ENCODE results near the gene BCL2. TPM values are rescaled to one million over a fixed set of nuclear protein-coding genes. Genes with fewer than 3 reads are reported as not detected.

The BCL2 gene
- total and polyA plus RNA-seq, 3 experiments from 2014 or later: 29.8 to 60.5 (median 58.9) TPM

DNA sequence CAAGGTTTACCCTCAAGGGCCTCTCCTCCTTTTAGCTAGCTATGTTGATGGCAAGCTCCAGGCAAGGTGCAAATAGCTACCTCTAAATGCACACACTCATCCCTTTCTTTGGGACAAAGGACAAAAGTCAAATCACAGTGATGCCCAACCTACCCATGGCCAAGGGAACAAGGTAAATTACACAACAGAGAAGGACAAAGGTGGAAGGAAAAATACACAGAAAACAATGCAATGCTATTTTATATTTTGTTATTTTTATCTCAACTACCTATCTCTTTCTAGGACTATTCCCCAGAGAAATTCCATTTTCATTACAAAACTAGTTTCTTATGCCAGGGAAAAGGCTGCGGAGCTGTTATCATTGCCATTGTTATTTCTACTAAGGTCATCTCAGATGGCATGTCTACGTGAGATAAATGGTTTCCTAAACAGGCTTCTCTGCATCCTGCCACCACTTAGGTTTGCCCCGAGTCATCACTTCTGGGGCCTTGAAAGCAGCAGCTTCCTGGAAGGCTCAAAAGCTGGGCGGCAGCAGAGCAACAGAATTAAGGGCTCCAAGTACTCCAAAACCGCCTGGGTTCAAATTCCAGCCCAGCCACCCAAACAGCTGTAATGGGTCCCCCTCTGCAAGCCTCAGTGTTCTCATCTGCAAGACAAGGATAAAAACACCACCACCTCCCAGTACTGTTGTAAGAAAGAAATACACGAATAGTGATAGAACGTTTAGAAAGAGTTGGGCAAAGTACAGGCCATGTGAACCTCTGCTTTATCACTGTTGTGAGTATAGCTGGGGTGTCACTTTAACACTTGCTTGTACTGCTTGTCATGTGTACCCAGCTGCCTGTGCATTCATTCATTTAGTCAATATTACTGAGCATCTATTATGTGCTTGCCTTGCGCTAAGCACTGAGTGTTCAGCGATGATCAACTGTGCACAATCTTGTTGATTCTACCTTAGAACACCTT, 20.9 kb downstream of the BCL2 start:
- Histone ChIP-seq H3K4me1 (ENCODE audit: insufficient read depth, low read length) (peaks cover 58% of the 10 kb centered on the region), H3K9me3 (ENCODE audit: low read length) (no peaks in the 10 kb centered on the region), H3K27ac (ENCODE audit: low read depth, low read length) (no peak overlapping the region), H3K4me3 (ENCODE audit: low read length) (no peak overlapping the region), H3K36me3 (ENCODE audit: insufficient read depth, low read length) (peaks cover 5% of the 10 kb centered on the region), H3K27me3 (ENCODE audit: insufficient read depth, low read length, poor library complexity, severe bottlenecking) (no peaks in the 10 kb centered on the region)
- Mint-ChIP-seq H3K36me3 (peaks cover 3 to 39% (median 9%) of the 10 kb centered on the region in 3 donors), H3K27me3 (no peaks in the 10 kb centered on the region), H3K4me3 (peak overlapping the region; percentile 47 to 83 (median 66)), H3K27ac (peak overlapping the region; percentile 89 to 98 (median 94)), H3K9me3 (no peaks in the 10 kb centered on the region), H3K4me1 (peaks cover 69 to 75% (median 70%) of the 10 kb centered on the region in 3 donors)
- CTCF ChIA-PET: interaction anchor here (0.7 to 5.6 kb wide), 8 partner anchors 10 to 143 kb away, joined by 3 to 58 read pairs (median 4); partner anchors contain the start of gene BCL2
- POLR2A ChIA-PET: interaction anchor here (0.7 to 2.7 kb wide), 4 partner anchors 11 to 95 kb away, joined by 3 to 15 read pairs (median 3); partner anchors contain the start of gene BCL2
- peak in 2 of 5 donors; percentile 10 to 58 for DNase-seq

DNA sequence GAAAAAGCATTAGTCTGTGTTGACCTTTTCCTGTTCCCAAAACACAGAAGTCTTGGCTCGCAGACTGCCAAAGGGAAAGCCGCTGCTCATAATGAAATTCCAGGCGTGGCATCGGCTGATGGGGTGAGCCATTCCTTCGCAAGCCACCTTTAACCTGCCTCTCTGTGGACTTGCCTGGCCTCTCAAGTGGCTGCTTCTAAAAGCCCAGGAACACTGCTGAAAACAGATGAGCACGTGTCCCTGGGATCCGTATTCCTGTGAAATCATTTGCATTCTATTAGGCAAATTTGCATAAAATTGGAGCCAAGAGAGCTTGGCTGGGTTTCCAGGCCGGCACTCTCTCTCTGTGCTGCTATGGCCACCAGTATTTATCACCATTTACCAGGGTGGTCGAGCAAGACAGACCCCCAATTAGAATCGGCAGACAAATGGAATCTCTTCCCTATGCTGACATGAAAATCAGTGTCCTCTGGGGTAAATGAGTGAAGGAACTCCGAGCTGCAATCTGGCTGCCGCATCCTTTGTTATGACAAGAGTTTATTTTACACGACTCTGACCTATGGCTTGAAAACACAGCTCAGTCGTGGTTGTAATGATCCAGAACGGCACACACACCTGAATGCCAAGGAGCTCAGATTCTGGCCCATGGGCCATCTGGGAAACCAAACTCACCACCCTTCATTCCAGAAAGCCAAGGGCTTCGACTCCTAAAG, 21.7 kb downstream of the BCL2 start:
- ChIA-PET POLR2A (interaction anchor here (1.2 to 2.7 kb wide), 2 partner anchors 10 to 21 kb away, joined by 3 to 15 read pairs; partner anchors contain the start of gene BCL2), CTCF (interaction anchor here (0.7 to 5.6 kb wide), 8 partner anchors 10 to 149 kb away, joined by 3 to 58 read pairs (median 4); partner anchors contain the start of gene BCL2)
- Mint-ChIP-seq H3K27ac (peak overlapping the region; percentile 54 to 98 (median 92)), H3K9me3 (no peaks in the 10 kb centered on the region), H3K36me3 (peaks cover 3 to 48% (median 13%) of the 10 kb centered on the region in 3 donors), H3K27me3 (no peaks in the 10 kb centered on the region), H3K4me3 (peak overlapping the region in 1 of 7 donors; percentile 70), H3K4me1 (peaks cover 62 to 71% (median 66%) of the 10 kb centered on the region in 3 donors)
- no peak overlapping the region for H3K27ac ChIP-seq (ENCODE audit: low read depth, low read length)
- H3K9me3 ChIP-seq (ENCODE audit: low read length): no peaks in the 10 kb centered on the region
- no peak overlapping the region for H3K4me3 ChIP-seq (ENCODE audit: low read length)
- H3K27me3 ChIP-seq (ENCODE audit: insufficient read depth, low read length, poor library complexity, severe bottlenecking): no peaks in the 10 kb centered on the region
- no peak for DNase-seq
- peaks cover 9% of the 10 kb centered on the region for H3K36me3 ChIP-seq (ENCODE audit: insufficient read depth, low read length)
- H3K4me1 ChIP-seq (ENCODE audit: insufficient read depth, low read length): peaks cover 58% of the 10 kb centered on the region

DNA sequence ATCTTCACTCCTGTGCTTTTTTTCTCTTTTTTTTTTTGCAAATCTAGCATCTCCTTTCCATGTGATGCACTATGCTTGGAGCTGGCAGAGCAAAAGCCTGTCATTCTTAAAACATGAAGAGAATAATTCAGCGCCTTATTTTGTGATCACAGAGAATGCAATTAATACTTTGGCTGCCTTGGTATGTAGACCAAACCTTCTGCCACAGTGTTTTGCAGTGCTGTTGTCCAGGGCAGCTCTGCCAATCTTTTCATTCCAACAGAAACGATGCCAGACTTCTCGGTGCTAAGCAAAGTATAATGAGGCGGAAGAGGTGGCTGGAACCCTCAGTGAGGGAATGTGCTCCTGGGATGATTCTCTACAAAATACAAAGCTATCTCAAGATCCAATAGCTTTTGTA, 25.6 kb downstream of the BCL2 start:
- H3K9me3 ChIP-seq (ENCODE audit: low read length): no peaks in the 10 kb centered on the region
- peaks cover 9% of the 10 kb centered on the region for H3K36me3 ChIP-seq (ENCODE audit: insufficient read depth, low read length)
- Mint-ChIP-seq H3K36me3 (peaks cover 0 to 50% (median 19%) of the 10 kb centered on the region in 3 donors), H3K9me3 (no peaks in the 10 kb centered on the region), H3K4me3 (peak overlapping the region in 1 of 7 donors; percentile 55), H3K27ac (peak overlapping the region in 4 of 8 donors; percentile 56 to 85 (median 80)), H3K4me1 (peaks cover 24 to 66% (median 27%) of the 10 kb centered on the region in 3 donors), H3K27me3 (no peaks in the 10 kb centered on the region)
- no peaks in the 10 kb centered on the region for H3K27me3 ChIP-seq (ENCODE audit: insufficient read depth, low read length, poor library complexity, severe bottlenecking)
- H3K4me3 ChIP-seq (ENCODE audit: low read length): no peak overlapping the region
- POLR2A ChIA-PET: no interaction called here
- CTCF ChIA-PET: interaction anchor here (4.2 kb wide), 1 partner anchor 24 kb away, joined by 19 read pairs; no protein-coding TSS in a partner anchor
- no peak overlapping the region for H3K27ac ChIP-seq (ENCODE audit: low read depth, low read length)
- no peak for DNase-seq
- peaks cover 60% of the 10 kb centered on the region for H3K4me1 ChIP-seq (ENCODE audit: insufficient read depth, low read length)

DNA sequence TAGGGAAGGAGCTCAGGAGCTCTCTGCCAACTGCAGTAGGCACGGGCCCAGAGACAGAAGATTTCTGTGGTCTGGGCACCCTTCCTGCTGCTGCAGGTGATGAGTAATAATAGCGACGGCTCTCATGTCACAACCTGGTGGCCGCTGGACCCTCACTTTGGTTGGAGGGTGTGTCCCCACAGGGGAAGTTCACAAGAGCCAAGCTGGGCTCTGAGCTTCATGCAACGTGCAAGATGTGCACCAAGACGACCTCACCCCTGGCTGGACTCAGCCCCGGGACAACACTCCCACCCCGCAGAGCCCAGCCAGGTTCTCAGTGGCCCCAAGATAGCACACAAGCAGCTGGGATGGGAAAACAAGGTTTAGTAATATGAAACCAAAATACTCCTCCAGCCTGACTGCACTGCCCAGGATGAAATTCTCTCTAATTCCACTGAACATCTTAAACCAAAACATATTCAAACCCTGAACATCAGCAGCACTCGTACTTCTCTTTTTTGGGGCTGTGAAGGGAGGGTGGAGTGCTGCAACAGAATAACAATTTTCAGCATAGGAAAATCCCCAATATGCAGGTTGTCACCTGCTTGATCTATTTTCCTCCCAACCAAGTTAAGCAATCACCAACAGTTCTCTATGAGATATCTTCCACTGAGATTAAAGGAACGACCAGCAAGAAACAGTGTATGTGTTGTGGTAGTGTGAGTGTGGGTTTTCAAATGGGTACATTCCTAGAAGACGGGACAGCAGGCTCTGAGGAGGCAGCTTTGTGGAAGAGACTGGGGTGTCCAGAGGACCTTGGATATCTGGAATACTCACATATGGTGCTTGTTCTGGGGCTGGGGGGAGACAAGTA, 26.5 kb downstream of the BCL2 start:
- Mint-ChIP-seq H3K36me3 (peaks cover 0 to 50% (median 19%) of the 10 kb centered on the region in 3 donors), H3K27me3 (no peaks in the 10 kb centered on the region), H3K4me1 (peaks cover 15 to 57% (median 19%) of the 10 kb centered on the region in 3 donors), H3K4me3 (peak overlapping the region; percentile 14 to 79 (median 66)), H3K27ac (peak overlapping the region in 5 of 8 donors; percentile 56 to 93 (median 80)), H3K9me3 (no peaks in the 10 kb centered on the region)
- POLR2A ChIA-PET: interaction anchor here (1.1 to 1.3 kb wide), 4 partner anchors 11 to 132 kb away, joined by 3 to 5 read pairs (median 4); no protein-coding TSS in a partner anchor
- Histone ChIP-seq H3K27ac (ENCODE audit: low read depth, low read length) (peak overlapping the region; percentile 12), H3K4me1 (ENCODE audit: insufficient read depth, low read length) (peaks cover 60% of the 10 kb centered on the region), H3K36me3 (ENCODE audit: insufficient read depth, low read length) (peaks cover 9% of the 10 kb centered on the region), H3K27me3 (ENCODE audit: insufficient read depth, low read length, poor library complexity, severe bottlenecking) (no peaks in the 10 kb centered on the region), H3K9me3 (ENCODE audit: low read length) (no peaks in the 10 kb centered on the region), H3K4me3 (ENCODE audit: low read length) (peak overlapping the region; percentile 20)
- DNase-seq: peak in 2 of 5 donors; percentile 6 to 55
- CTCF ChIA-PET: interaction anchor here (1.4 to 4.2 kb wide), 2 partner anchors 25 to 161 kb away, joined by 4 to 19 read pairs; no protein-coding TSS in a partner anchor

DNA sequence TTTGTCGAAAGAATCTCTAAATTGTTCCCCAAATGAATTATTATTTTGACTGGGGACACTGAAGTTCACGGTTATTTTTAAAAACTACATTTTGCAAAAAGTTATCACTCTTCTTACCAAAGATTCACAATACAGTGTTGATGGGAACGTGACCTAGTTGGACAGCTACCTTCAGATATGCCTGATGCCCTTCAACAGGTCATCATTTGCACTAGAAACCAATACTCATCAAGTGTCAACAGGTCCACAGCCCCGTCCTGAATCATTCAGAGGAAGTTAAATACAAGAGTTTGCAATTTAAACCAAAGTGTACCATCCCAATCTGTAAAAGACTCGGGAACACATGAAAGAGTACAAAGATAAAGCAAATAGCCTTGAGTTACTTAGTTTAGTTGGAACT, 28.3 kb downstream of the BCL2 start:
- H3K27ac ChIP-seq (ENCODE audit: low read depth, low read length): no peak overlapping the region
- no peaks in the 10 kb centered on the region for H3K9me3 Mint-ChIP-seq
- H3K4me1 ChIP-seq (ENCODE audit: insufficient read depth, low read length): peaks cover 75% of the 10 kb centered on the region
- H3K36me3 Mint-ChIP-seq: peaks cover 3 to 41% (median 19%) of the 10 kb centered on the region in 3 donors
- H3K4me1 Mint-ChIP-seq: peaks cover 7 to 50% (median 10%) of the 10 kb centered on the region in 3 donors
- H3K27me3 Mint-ChIP-seq: no peaks in the 10 kb centered on the region
- no peak for DNase-seq
- CTCF ChIA-PET: no interaction called here
- peak overlapping the region in 6 of 7 donors; percentile 42 to 91 (median 82) for H3K4me3 Mint-ChIP-seq
- peak overlapping the region; percentile 1 for H3K4me3 ChIP-seq (ENCODE audit: low read length)
- POLR2A ChIA-PET: interaction anchor here (1.4 kb wide), 1 partner anchor 21 kb away, joined by 3 read pairs; no protein-coding TSS in a partner anchor
- peak overlapping the region in 5 of 8 donors; percentile 82 to 94 (median 91) for H3K27ac Mint-ChIP-seq
- peaks cover 6% of the 10 kb centered on the region for H3K36me3 ChIP-seq (ENCODE audit: insufficient read depth, low read length)
- H3K27me3 ChIP-seq (ENCODE audit: insufficient read depth, low read length, poor library complexity, severe bottlenecking): no peaks in the 10 kb centered on the region
- H3K9me3 ChIP-seq (ENCODE audit: low read length): no peaks in the 10 kb centered on the region

DNA sequence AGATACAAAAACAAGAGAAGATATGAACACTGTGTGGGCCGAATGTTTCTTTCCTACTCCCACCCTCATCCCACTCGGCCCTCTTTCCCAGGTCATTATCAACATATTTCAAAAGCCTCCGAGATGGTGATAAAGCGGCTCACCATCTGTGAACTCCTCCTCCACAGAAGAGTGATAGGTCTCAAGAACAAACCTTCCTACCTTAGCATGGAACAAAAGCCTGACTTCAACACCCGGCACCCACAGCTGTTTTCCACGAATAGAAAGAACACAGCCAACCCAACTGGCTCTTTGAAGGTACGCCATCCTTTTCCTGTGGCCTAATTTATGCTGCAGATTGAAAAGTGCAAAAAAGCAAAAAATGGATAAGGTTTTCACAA, 28.8 kb downstream of the BCL2 start:
- Mint-ChIP-seq H3K4me1 (peaks cover 7 to 52% (median 8%) of the 10 kb centered on the region in 3 donors), H3K36me3 (peaks cover 3 to 41% (median 18%) of the 10 kb centered on the region in 3 donors), H3K9me3 (no peaks in the 10 kb centered on the region), H3K27me3 (no peaks in the 10 kb centered on the region), H3K27ac (peak overlapping the region in 5 of 8 donors; percentile 82 to 94 (median 91)), H3K4me3 (peak overlapping the region in 6 of 7 donors; percentile 42 to 91 (median 82))
- Histone ChIP-seq H3K4me3 (ENCODE audit: low read length) (peak overlapping the region; percentile 1), H3K4me1 (ENCODE audit: insufficient read depth, low read length) (peaks cover 78% of the 10 kb centered on the region), H3K9me3 (ENCODE audit: low read length) (no peaks in the 10 kb centered on the region), H3K27ac (ENCODE audit: low read depth, low read length) (no peak overlapping the region), H3K36me3 (ENCODE audit: insufficient read depth, low read length) (peaks cover 4% of the 10 kb centered on the region), H3K27me3 (ENCODE audit: insufficient read depth, low read length, poor library complexity, severe bottlenecking) (no peaks in the 10 kb centered on the region)
- POLR2A ChIA-PET: interaction anchor here (1.4 kb wide), 1 partner anchor 22 kb away, joined by 3 read pairs; no protein-coding TSS in a partner anchor
- DNase-seq: peak in 2 of 5 donors; percentile 54 to 58
- CTCF ChIA-PET: interaction anchor here (0.7 kb wide), 1 partner anchor 9 kb away, joined by 4 read pairs; no protein-coding TSS in a partner anchor

Measured in CD8-positive, alpha-beta memory T cell (primary cell).